Neutrophil (primary cell): ENCODE measurements around the gene DSCAML1.

ENCODE experiments used
- H3K27ac ChIP-seq: fragments of 200-600 bp; sonication (generic); 2 replicates; pipeline ENCODE4 v1.5.1; 2016; ENCODE audit warnings: mild to moderate bottlenecking, moderate library complexity
- H3K27me3 ChIP-seq: fragments of 200-600 bp; sonication (generic); 2 replicates; pipeline ENCODE4 v1.6.0; 2016; ENCODE audit warnings: mild to moderate bottlenecking
- H3K36me3 ChIP-seq: fragments of 200-600 bp; sonication (generic); 2 replicates; pipeline ENCODE4 v1.5.1; 2017
- H3K4me1 ChIP-seq, 2 experiments: fragments of 200-600 bp in 1 of 2; sonication (generic) in 1 of 2; 1 replicate in 1 of 2; 2 replicates in 1 of 2; pipeline versions ENCODE4 v1.5.1 to v1.6.1; 2013 to 2016; ENCODE audit warnings: low read depth in 1 of 2, low read length in 1 of 2, mild to moderate bottlenecking in 1 of 2, moderate library complexity in 1 of 2; ENCODE audit not compliant: control insufficient read depth in 1 of 2, insufficient read depth in 1 of 2
- H3K4me3 ChIP-seq, 2 experiments: fragments of 200-600 bp in 1 of 2; sonication (generic) in 1 of 2; 1 replicate in 1 of 2; 2 replicates in 1 of 2; pipeline ENCODE4 v1.5.1; 2013 to 2016; ENCODE audit warnings: low read depth in 1 of 2, low read length in 1 of 2, mild to moderate bottlenecking in 1 of 2, moderate library complexity in 1 of 2
- H3K9me3 ChIP-seq: fragments of 200-600 bp; sonication (generic); 2 replicates; pipeline ENCODE4 v1.5.1; 2016
- CTCF ChIP-seq: fragments of 200-600 bp; sonication (generic); IDR thresholded peaks from 2 replicates; pipeline ENCODE4 v1.5.1; 2016; ENCODE audit warnings: antibody characterized with exemption

DSCAML1 gene

GRCh38 chr11:117759305-117759704, 37.7 kb downstream of the DSCAML1 start:
- Histone ChIP-seq H3K9me3 (no peaks in the 10 kb centered on the region), H3K27me3 (peaks cover 33% of the 10 kb centered on the region), H3K4me1 (no peaks in the 10 kb centered on the region), H3K4me3 (no peak overlapping the region), H3K36me3 (no peaks in the 10 kb centered on the region), H3K27ac (no peak overlapping the region)
- TF ChIP-seq CTCF, result no peak

- Histone ChIP-seq H3K27ac (no peak overlapping the region), H3K9me3 (no peaks in the 10 kb centered on the region), H3K27me3 (peaks cover 33% of the 10 kb centered on the region), H3K36me3 (no peaks in the 10 kb centered on the region), H3K4me3 (no peak overlapping the region), H3K4me1 (no peaks in the 10 kb centered on the region)
- no peak for TF ChIP-seq CTCF
Observed at GRCh38 chr11:117754030-117754429, 43.0 kb downstream of the DSCAML1 start.

- no peak for TF ChIP-seq CTCF
- H3K27me3 ChIP-seq, result peaks cover 33% of the 10 kb centered on the region
Observed at GRCh38 chr11:117752721-117753237, 44.2 kb downstream of the DSCAML1 start.

GRCh38 chr11:117752071-117752470, 44.9 kb downstream of the DSCAML1 start:
- Histone ChIP-seq H3K4me1 (no peaks in the 10 kb centered on the region), H3K36me3 (no peaks in the 10 kb centered on the region), H3K9me3 (no peaks in the 10 kb centered on the region), H3K4me3 (no peak overlapping the region), H3K27me3 (peaks cover 26% of the 10 kb centered on the region), H3K27ac (no peak overlapping the region)
- no peak for TF ChIP-seq CTCF

More at GRCh38 chr11:117752721-117753237, 44.2 kb downstream of the DSCAML1 start:
- Histone ChIP-seq H3K27ac (no peak overlapping the region), H3K9me3 (no peaks in the 10 kb centered on the region), H3K4me1 (no peaks in the 10 kb centered on the region), H3K4me3 (no peak overlapping the region), H3K36me3 (no peaks in the 10 kb centered on the region)

- Histone ChIP-seq H3K4me3 (no peak overlapping the region), H3K4me1 (no peaks in the 10 kb centered on the region), H3K27ac (no peak overlapping the region), H3K9me3 (no peaks in the 10 kb centered on the region), H3K36me3 (no peaks in the 10 kb centered on the region), H3K27me3 (peaks cover 16% of the 10 kb centered on the region)
- TF ChIP-seq CTCF, result no peak
Observed at GRCh38 chr11:117750916-117751662, 45.9 kb downstream of the DSCAML1 start.
